GM21526 (cell line): Measurements from ENCODE around the gene SNAP47.

Source experiments
- ATAC-seq: cut with Tn5 transposase; IDR thresholded peaks from one replicate; pipeline ENCODE4 v1.9.1; 2021; ENCODE audit warnings: moderate library complexity; ENCODE audit not compliant: unreplicated experiment, low FRiP score

The SNAP47 gene

DNA sequence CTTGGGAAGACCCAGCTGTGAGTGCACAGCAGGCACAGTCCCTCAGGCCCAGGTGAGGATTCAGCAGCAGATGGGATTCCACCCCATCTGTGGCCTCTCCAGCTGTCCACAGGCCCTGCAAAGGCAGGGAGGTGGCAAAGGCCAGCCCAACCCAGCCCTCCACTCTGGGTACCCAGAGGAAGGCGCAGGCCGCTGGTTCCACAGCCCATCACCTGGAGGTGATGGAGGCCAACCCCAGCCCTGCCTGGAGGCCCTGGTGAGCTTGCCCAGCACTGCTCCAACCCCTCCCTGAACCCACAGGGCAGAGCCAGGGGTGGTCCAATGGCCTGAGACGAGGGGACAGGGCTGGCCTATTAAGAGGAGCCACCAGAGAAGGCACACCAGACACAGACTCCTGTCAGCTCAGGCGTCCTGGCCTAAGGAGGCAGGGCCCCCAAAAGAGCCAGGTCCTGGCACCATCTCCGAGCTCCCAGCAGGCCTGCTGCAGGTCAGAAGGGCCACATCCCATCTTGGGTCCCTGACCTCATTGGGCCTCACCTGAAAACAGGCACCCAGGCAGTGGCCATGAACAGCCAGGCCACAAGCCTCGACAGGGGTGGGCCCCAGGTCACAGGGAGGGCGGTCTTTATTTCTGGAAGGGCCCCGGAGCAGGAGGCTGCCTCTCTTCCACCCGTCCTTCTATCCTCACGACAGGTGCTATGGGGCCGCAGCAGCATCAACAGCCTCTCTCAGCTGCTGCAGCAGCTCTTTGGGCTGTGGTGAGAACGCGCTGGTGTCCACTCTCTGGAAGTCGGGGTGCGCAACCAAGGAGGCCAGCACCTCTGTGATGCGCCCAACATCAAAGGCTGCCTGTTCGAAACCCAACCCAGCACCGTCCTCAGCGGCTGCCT, 3.3 kb upstream of the SNAP47 start:
- no peak for ATAC-seq

GRCh38 chr1:227732586-227733308, 2.5 kb upstream of the SNAP47 start:
- no peak for ATAC-seq

DNA sequence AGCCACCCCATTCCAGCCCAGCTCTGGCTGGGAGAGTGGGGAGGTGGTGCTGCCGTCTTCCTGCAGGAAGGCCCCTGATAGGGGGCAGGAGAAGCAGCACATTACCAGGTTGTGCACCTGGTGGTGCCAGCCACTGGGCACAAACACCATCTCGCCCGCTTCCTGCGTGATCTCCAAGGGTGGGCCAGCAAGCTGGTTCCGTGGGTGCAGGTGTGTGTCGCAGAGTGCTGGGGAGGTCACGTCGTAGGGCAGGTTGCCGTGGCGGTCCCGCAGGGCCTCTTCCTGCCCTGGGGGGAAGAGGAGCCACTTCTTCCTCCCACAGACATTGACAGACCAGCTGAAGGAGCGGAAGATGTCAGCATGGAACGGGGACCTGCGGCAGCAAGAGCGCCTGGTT, 1.9 kb upstream of the SNAP47 start:
- no peak for ATAC-seq

GRCh38 chr1:227733751-227734545, 1.3 kb upstream of the SNAP47 start:
- no peak for ATAC-seq

DNA sequence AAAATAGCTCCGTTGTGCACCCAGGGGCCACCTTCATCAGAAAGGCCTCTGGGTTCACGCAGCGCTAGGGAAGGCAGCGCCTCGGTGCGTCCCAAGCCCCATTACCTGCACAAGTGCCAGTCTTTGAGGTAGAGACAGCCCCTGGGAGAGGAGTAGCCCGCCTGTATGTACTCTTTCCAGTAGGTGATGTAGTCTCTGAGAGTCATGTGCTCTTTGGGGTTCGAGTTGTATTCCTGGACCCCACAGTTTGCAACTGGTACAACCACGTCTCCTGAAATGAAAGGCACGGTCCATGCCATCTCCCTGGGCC, 734 bp upstream of the SNAP47 start:
- no peak for ATAC-seq

GRCh38 chr1:227735539-227736285, 477 bp downstream of the SNAP47 start:
- no peak for ATAC-seq

DNA sequence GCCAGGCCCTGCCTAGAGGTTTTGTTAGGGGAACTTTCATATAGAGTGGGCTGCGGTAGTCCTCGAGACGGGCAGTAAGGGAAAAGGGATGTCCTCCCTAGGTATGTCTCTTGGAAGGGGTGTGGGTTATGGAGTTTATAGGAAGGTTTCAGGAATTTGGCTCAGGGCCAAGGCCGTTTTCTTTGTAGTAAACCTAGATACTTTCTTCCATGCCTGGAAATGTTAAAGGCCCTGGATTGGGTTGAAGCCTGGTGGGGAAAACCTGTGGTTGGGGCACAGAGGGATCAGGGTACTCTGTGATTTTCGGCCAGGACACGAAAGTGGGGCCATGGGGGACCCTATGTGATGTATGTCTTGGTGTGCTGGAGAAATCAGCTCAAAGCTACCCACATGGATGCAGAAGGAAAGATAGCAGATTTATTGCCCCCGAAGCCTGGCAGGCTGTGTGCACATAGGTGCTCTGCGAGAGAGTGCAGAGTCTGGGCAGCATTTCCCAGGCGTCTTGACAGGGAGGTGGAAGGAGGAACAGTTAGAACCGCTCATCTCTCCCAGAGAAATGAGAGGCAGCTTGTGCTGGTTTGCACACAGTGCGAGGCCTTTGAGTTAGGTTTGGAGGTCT, 1.7 kb downstream of the SNAP47 start:
- ATAC-seq, result no peak

DNA sequence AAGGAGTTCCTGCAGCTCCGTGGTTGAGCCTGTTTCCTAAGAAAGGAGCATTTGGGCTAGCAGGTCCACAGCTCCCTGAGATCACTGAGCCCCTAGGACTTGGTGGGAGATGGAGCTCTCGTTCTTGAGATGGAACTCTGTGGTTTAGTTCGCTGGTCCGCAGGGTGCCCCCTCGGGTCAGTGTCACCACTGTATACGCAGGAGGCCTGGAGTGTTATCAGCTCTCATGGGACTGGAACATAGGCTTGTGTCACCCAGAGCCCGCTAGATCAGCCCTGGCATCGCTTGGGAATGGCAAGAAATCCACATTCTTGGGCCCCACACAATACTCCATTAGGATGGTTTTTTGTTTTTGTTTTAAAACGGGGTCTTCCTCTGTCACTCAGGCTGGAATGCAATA, 3.6 kb downstream of the SNAP47 start:
- ATAC-seq, result no peak

- no peak for ATAC-seq
Measured at GRCh38 chr1:227739636-227740035, 4.4 kb downstream of the SNAP47 start.

GRCh38 chr1:227740401-227740960, 5.2 kb downstream of the SNAP47 start:
- ATAC-seq, result no peak

- ATAC-seq, result no peak
Measured at GRCh38 chr1:227741166-227741870, 6.1 kb downstream of the SNAP47 start.

DNA sequence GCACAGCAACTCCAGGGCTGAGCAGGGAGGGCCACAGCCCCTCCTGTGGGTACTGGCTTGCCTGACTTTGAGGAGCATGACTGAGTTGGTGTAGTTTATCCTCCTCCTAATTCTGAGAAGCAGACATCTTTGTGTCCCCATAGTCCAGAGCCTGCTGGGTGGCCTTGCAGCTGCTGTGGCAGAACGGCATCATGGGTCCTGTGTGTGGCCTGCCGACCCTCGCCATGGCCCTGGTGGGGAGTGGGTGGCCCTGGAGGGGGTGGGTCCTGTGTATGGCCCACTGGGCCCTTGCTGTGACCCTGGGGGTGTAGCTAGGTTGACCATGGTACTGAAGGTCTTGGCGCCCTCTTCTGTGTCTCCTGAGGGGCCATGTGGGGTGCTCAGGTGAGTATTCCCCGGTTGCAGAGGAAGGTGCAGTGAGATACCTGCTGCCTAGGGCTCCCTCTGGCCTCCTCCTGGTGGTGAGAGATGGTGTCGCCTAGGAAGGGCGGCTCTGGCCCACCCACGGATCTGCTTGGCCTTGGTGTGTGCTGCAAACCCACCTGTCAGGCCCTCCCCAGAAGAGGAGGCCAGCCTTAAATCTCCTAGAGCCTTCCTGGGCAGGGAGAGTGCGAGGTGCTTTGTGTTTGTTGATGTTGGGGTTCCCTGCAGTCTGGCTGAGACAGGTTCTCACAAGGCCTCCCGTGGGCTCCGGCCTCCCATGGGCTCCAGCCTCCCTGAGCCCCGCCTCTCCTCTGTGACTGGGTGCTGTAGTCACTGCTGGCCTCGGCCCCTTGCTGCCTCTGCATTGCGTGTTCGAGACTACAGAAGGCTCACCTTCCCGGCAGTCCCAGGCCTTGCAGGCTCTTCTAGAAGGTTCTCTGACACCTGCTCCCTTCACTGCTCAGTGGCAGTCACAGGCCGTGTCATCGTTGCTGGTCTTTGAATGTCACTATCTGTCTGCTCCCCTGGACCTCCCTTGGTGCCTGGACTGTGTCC, 7.8 kb downstream of the SNAP47 start:
- ATAC-seq, result no peak

DNA sequence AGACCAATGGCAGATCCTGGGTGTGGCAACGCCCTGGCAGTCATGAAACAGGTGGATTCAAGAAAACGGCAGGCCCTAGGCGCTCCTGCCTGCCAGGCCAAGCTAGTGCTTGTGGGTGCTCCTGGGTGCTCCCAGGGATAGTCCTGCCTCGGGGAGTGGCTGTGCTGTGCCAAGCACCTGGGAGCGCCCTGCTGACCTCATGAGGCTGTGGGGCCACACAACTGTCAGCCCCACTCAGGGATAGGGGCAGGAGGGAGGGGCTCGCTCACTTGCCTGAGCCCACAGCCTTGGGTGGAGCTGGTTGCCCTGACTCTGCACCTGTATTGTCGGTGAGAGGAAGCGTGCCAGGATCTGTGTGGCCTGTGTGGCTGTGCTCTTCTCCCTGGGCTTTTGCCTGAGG, 9.4 kb downstream of the SNAP47 start:
- no peak for ATAC-seq

DNA sequence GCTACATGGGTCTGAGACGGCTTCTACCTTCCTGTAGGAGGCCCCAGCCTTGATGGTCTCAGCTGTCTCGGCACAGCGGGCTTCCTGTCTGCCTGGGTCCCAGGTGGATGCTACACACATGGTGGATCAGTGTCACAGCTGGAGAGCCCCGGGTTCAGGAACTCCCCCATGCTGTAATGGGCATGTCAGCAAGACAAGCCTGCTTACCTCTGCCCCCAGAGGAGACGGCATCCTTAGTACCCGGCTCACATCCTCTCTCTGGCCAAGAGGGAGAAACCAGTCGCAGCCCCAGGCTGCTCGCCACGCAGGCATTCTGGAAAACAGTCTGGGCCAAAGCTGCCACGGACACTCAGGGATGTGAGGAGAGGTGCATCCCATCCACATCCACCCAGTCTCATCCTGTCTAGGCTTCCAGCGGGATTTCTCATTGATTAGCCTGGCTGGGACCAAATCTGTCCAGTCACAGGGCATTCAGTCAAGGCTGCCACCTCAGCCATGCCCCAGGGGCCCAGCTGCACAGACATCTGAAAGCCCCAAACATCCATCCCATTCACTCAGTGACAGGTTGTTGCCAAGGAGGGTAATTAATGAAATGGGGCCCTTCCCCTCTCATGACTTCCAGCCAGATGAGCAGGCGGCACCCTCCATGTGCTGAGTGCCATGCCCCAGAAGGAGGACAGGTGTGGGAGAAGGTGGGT, 10.5 kb downstream of the SNAP47 start:
- ATAC-seq, result no peak

GRCh38 chr1:227746676-227747075, 11.4 kb downstream of the SNAP47 start:
- ATAC-seq, result no peak

DNA sequence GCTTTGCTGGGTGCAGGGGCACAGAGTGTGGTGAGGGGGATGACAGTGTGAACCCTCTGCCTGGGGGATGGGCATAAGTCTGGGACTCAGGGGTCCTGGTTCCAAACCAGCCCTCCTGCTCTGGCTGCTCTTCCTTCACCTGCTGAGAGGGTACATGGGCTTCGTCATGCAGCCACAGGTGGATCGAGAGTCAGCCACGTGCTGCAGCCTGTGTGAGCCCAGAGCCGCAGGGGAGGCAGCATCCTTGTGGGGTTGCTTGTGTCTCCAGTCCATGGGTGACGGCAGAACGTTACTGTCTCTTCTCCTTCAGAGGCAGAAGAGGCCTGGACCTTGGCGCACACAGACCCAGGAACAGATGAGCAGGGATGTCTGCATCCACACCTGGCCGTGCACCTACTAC, 12.1 kb downstream of the SNAP47 start:
- no peak for ATAC-seq

DNA sequence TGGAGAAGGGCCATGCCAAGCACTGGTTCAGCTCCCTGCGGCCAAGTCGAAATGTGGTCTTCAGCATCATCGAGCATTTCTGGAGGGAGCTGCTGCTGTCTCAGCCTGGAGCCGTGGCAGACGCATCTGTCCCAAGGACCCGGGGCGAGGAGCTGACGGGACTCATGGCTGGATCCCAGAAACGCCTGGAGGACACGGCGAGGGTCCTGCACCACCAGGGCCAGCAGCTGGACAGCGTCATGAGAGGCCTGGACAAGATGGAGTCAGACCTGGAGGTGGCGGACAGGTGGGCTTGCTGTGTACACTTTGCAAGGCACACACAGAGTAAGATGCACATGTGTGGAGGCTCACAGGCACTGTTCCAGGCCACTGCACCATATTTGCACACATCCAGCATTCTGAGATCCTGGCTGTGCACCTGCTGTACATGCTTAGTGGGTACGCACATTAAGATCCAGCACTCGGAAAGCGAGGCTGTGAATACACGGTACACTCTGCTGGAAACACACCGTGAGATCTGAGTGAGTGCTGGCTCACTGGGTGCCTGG, 12.8 kb downstream of the SNAP47 start:
- ATAC-seq, result no peak
